Brain microvascular endothelial cell (primary cell): Measurements from ENCODE around the gene CNN3.

Experiments
- DNase-seq: peaks from one replicate; pipeline ENCODE4 v3.0.0-alpha.2; 2020
- H3K27ac ChIP-seq: fragments of 250-450 bp; sonication (Bioruptor Pico); 2 replicates; pipeline ENCODE4 v1.5.1; 2020; ENCODE audit warnings: mild to moderate bottlenecking, moderate library complexity
- H3K27me3 ChIP-seq: fragments of 250-450 bp; sonication (Bioruptor Pico); replicated peaks from 2 replicates; pipeline ENCODE4 v1.5.1; 2020; ENCODE audit warnings: mild to moderate bottlenecking
- H3K36me3 ChIP-seq: fragments of 250-450 bp; sonication (Bioruptor Pico); replicated peaks from 2 replicates; pipeline ENCODE4 v1.5.1; 2020; ENCODE audit warnings: mild to moderate bottlenecking
- H3K4me3 ChIP-seq: 2 replicates; pipeline ENCODE4 v1.5.1; 2011; ENCODE audit warnings: low read depth, mild to moderate bottlenecking, control low read depth, low read length, moderate library complexity
- in situ Hi-C: cut with HindIII; loops from 2 replicates; pipeline ENCODE4 v1.10.0; 2017; ENCODE audit warnings: low sequenced_read_pairs, low pct_ligation_motif_present
- TF ChIP-seq, protein P1 (sequence below): IDR thresholded peaks from 2 replicates; pipeline ENCODE4 v1.5.1; 2011; ENCODE audit warnings: low read depth, mild to moderate bottlenecking, moderate library complexity, low read length, control low read depth, inconsistent platforms; ENCODE audit errors: missing control alignments

CNN3 gene

GRCh38 chr1:94872771-94873495, 54.0 kb downstream of the CNN3 start:
- no peaks in the 10 kb centered on the region for H3K27me3 ChIP-seq
- in situ Hi-C loops, result loop anchor here (25.0 kb wide), 1 partner anchor 164 kb away; no protein-coding TSS in a partner anchor
- TF ChIP-seq, protein P1, sequence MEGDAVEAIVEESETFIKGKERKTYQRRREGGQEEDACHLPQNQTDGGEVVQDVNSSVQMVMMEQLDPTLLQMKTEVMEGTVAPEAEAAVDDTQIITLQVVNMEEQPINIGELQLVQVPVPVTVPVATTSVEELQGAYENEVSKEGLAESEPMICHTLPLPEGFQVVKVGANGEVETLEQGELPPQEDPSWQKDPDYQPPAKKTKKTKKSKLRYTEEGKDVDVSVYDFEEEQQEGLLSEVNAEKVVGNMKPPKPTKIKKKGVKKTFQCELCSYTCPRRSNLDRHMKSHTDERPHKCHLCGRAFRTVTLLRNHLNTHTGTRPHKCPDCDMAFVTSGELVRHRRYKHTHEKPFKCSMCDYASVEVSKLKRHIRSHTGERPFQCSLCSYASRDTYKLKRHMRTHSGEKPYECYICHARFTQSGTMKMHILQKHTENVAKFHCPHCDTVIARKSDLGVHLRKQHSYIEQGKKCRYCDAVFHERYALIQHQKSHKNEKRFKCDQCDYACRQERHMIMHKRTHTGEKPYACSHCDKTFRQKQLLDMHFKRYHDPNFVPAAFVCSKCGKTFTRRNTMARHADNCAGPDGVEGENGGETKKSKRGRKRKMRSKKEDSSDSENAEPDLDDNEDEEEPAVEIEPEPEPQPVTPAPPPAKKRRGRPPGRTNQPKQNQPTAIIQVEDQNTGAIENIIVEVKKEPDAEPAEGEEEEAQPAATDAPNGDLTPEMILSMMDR, result no peak
- H3K27ac ChIP-seq, result no peak overlapping the region
- no peaks in the 10 kb centered on the region for H3K36me3 ChIP-seq
- DNase-seq, result no peak
- no peak overlapping the region for H3K4me3 ChIP-seq

- Histone ChIP-seq H3K27ac (no peak overlapping the region), H3K27me3 (no peaks in the 10 kb centered on the region), H3K36me3 (no peaks in the 10 kb centered on the region), H3K4me3 (no peak overlapping the region)
- DNase-seq, result no peak
- TF ChIP-seq, protein P1, result no peak
- in situ Hi-C loops, result loop anchor here (25.0 kb wide), 1 partner anchor 166 kb away; no protein-coding TSS in a partner anchor
Measured at GRCh38 chr1:94871031-94871430, 55.9 kb downstream of the CNN3 start.

GRCh38 chr1:94866164-94866807, 60.6 kb downstream of the CNN3 start:
- TF ChIP-seq, protein P1, result no peak
- no peaks in the 10 kb centered on the region for H3K27me3 ChIP-seq
- in situ Hi-C loops, result loop anchor here (25.0 kb wide), 1 partner anchor 171 kb away; no protein-coding TSS in a partner anchor
- H3K27ac ChIP-seq, result peak overlapping the region; percentile 83
- no peaks in the 10 kb centered on the region for H3K36me3 ChIP-seq
- peak; percentile 49 for DNase-seq
- no peak overlapping the region for H3K4me3 ChIP-seq

GRCh38 chr1:94865360-94865759, 61.5 kb downstream of the CNN3 start:
- TF ChIP-seq, protein P1, result no peak
- no peak for DNase-seq
- no peak overlapping the region for H3K4me3 ChIP-seq
- no peaks in the 10 kb centered on the region for H3K27me3 ChIP-seq
- H3K27ac ChIP-seq, result peak overlapping the region; percentile 83
- no peaks in the 10 kb centered on the region for H3K36me3 ChIP-seq
- in situ Hi-C loops, result loop anchor here (25.0 kb wide), 1 partner anchor 172 kb away; no protein-coding TSS in a partner anchor

DNA sequence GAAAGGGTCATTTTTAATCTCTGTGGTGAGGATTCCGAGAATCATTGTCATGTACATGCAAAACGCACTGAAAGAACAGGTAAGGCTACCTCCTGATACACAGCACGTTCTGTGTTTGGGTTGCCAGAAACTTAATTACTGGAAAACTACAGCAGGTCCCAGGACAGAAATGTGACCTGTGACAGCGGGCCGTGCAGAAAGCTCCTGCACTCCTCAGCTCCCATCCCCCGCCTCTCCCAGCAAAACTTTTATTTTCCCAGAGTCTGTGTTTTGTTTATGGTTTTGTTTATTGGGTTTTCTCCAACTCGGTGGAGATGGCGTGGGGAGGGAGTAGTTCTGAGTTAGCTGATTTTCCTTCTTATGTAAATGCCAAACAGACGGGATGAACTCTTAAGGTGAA, 62.1 kb downstream of the CNN3 start:
- no peaks in the 10 kb centered on the region for H3K36me3 ChIP-seq

More for the DNA sequence above, 62.1 kb downstream of the CNN3 start:
- no peak for DNase-seq
- TF ChIP-seq, protein P1, result no peak
- Histone ChIP-seq H3K27ac (peak overlapping the region; percentile 83), H3K27me3 (no peaks in the 10 kb centered on the region), H3K4me3 (no peak overlapping the region)
- in situ Hi-C loops, result loop anchor here (25.0 kb wide), 1 partner anchor 172 kb away; no protein-coding TSS in a partner anchor
